Endodermal cell (in vitro differentiated cells): ENCODE results near the gene ZNF358. TPM values are rescaled to one million over a fixed set of nuclear protein-coding genes. Genes with fewer than 3 reads are reported as not detected.
A peak's percentile ranks its signal among the peaks of the same experiment; 100 is the strongest.

Experiments
- DNase-seq: peaks from one replicate; pipeline ENCODE4 v3.0.0-alpha.2; 2017
- H3K27ac ChIP-seq: 2 replicates; pipeline ENCODE4 v1.5.1; 2013; ENCODE audit warnings: mild to moderate bottlenecking, low read depth, low read length, moderate library complexity
- H3K27me3 ChIP-seq: 2 replicates; pipeline ENCODE4 v1.6.1; 2013; ENCODE audit warnings: mild to moderate bottlenecking, low read length, moderate library complexity; ENCODE audit not compliant: insufficient read depth, control insufficient read depth, poor library complexity, severe bottlenecking
- H3K36me3 ChIP-seq: 2 replicates; pipeline ENCODE4 v1.7.0; 2013; ENCODE audit warnings: mild to moderate bottlenecking, low read length, moderate library complexity; ENCODE audit not compliant: control insufficient read depth, insufficient read depth
- H3K4me1 ChIP-seq: one replicate; pipeline ENCODE4 v1.7.0; 2013; ENCODE audit warnings: low read length; ENCODE audit not compliant: control insufficient read depth, insufficient read depth
- H3K4me3 ChIP-seq: 2 replicates; pipeline ENCODE4 v1.5.1; 2013; ENCODE audit warnings: mild to moderate bottlenecking, low read length, moderate library complexity
- H3K9ac ChIP-seq: 2 replicates; pipeline ENCODE4 v1.6.1; 2013; ENCODE audit warnings: mild to moderate bottlenecking, low read length, moderate library complexity; ENCODE audit not compliant: poor library complexity, severe bottlenecking; ENCODE audit errors: extremely low read depth
- H3K9me3 ChIP-seq: 2 replicates; pipeline ENCODE4 v1.6.1; 2013; ENCODE audit warnings: mild to moderate bottlenecking, low read length, moderate library complexity; ENCODE audit not compliant: control insufficient read depth
- H3K27ac Mint-ChIP-seq: 2 replicates; pipeline ENCODE4 v1.8.0; 2020; ENCODE audit warnings: mixed read lengths
- H3K27me3 Mint-ChIP-seq: 2 replicates; pipeline ENCODE4 v1.8.0; 2021; ENCODE audit warnings: mild to moderate bottlenecking, mixed read lengths; ENCODE audit not compliant: insufficient read depth
- H3K36me3 Mint-ChIP-seq: 2 replicates; pipeline ENCODE4 v1.8.0; 2020; ENCODE audit warnings: low read depth, mixed read lengths
- H3K4me1 Mint-ChIP-seq: 2 replicates; pipeline ENCODE4 v1.8.0; 2020; ENCODE audit warnings: mixed read lengths
- H3K4me3 Mint-ChIP-seq: 2 replicates; pipeline ENCODE4 v1.8.0; 2020; ENCODE audit warnings: mild to moderate bottlenecking, moderate library complexity, mixed read lengths
- H3K9me3 Mint-ChIP-seq: 2 replicates; pipeline ENCODE4 v1.8.0; 2020; ENCODE audit warnings: mild to moderate bottlenecking, mixed read lengths
- WGBS, 2 experiments: methylation state at CpG; one replicate each; pipeline versions ENCODE4 v1.1.5 to v1.1.7; 2013; ENCODE audit warnings: missing lambda C conversion rate in 2 of 2, mixed read lengths in 1 of 2; ENCODE audit not compliant: insufficient coverage in 1 of 2, insufficient read length in 1 of 2; 5-methylcytosine and 5-hydroxymethylcytosine counted together
- total RNA-seq, 2 donors: library from RNA; stranded (reverse); fragmentation: NEBNext Ultra II Directional in 1 of 2; extraction: Animal tissue kit (Norgen Biotek cat#: 25700) in 1 of 2; gene quantifications; 2 replicates in 1 of 2; 3 replicates in 1 of 2; pipeline ENCODE4 v1.2.1, GENCODE V29; 2021
- TF ChIP-seq, protein P1 (sequence below): fragments of 200-600 bp; sonication (generic); conservative IDR thresholded peaks from 2 replicates; pipeline ENCODE4 v1.5.0; 2021; ENCODE audit warnings: antibody characterized with exemption, mild to moderate bottlenecking

Gene ZNF358
- total RNA-seq, 2 donors from 2014 or later: 45.9 to 53.2 TPM

- Histone ChIP-seq H3K27me3 (no peaks in the 10 kb centered on the region), H3K9ac (no peak overlapping the region), H3K4me3 (no peak overlapping the region), H3K9me3 (no peaks in the 10 kb centered on the region), H3K27ac (no peak overlapping the region), H3K36me3 (peaks cover 30% of the 10 kb centered on the region), H3K4me1 (no peaks in the 10 kb centered on the region)
- whole genome bisulfite sequencing, 2 experiments: 85% methylated on average over 1 of the region's 2 CpGs; no CpG with 5 or more reads in 1 of the 2 experiments
- Mint-ChIP-seq H3K4me3 (no peak overlapping the region), H3K27ac (no peak overlapping the region), H3K4me1 (no peaks in the 10 kb centered on the region), H3K36me3 (peaks cover 37% of the 10 kb centered on the region), H3K9me3 (no peaks in the 10 kb centered on the region), H3K27me3 (no peaks in the 10 kb centered on the region)
- no peak for DNase-seq
- TF ChIP-seq, protein P1, sequence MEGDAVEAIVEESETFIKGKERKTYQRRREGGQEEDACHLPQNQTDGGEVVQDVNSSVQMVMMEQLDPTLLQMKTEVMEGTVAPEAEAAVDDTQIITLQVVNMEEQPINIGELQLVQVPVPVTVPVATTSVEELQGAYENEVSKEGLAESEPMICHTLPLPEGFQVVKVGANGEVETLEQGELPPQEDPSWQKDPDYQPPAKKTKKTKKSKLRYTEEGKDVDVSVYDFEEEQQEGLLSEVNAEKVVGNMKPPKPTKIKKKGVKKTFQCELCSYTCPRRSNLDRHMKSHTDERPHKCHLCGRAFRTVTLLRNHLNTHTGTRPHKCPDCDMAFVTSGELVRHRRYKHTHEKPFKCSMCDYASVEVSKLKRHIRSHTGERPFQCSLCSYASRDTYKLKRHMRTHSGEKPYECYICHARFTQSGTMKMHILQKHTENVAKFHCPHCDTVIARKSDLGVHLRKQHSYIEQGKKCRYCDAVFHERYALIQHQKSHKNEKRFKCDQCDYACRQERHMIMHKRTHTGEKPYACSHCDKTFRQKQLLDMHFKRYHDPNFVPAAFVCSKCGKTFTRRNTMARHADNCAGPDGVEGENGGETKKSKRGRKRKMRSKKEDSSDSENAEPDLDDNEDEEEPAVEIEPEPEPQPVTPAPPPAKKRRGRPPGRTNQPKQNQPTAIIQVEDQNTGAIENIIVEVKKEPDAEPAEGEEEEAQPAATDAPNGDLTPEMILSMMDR: no peak
Observed at GRCh38 chr19:7560255-7560654, 44.4 kb downstream of the ZNF358 start.

- Histone ChIP-seq H3K4me3 (no peak overlapping the region), H3K9ac (no peak overlapping the region), H3K27ac (no peak overlapping the region), H3K4me1 (no peaks in the 10 kb centered on the region), H3K36me3 (peaks cover 24% of the 10 kb centered on the region), H3K27me3 (no peaks in the 10 kb centered on the region), H3K9me3 (no peaks in the 10 kb centered on the region)
- Mint-ChIP-seq H3K4me1 (no peaks in the 10 kb centered on the region), H3K27me3 (no peaks in the 10 kb centered on the region), H3K27ac (no peak overlapping the region), H3K4me3 (no peak overlapping the region), H3K9me3 (no peaks in the 10 kb centered on the region), H3K36me3 (peaks cover 31% of the 10 kb centered on the region)
- WGBS, 2 experiments: 92% methylated on average over 9 to 17 of the region's 17 CpGs
- TF ChIP-seq, protein P1: no peak
- DNase-seq: no peak
Observed at GRCh38 chr19:7561325-7561724, 45.4 kb downstream of the ZNF358 start.

DNA sequence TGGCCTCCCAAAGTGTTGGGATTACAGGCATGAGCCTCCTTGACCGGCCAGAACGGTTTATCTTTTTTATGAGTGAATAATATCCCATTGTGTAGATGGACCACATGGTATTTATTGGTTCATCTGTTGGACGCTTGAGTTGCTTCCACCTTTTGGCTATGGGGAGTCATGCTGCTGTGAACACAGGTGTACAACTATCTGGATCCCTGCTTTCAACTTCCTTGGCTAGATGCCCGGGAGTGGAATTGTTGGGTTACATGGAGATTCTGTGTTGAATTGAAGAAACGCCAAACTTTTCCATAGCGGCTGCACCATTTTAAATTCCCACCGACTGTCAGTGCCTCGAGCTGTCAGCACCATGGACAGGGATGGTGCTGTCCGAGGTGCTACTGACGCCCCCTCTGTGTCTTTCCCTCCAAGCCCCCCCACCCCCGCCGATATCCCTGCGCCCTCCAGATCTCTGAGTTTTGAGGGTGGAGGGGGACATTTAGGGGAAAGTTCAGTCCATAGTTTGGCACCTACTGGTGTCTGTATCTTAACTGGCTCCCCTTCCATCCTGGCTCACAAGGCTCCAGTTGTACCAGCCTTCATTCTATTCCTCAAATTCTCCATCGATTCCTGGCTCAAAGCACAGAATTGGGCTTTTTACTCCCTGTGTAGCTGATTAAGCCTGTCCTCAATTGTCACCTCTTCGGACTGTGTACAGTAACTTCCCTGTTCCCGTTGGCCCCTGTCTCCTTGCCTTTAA, 46.9 kb downstream of the ZNF358 start:
- Mint-ChIP-seq H3K4me3 (no peak overlapping the region), H3K27ac (no peak overlapping the region), H3K27me3 (no peaks in the 10 kb centered on the region), H3K36me3 (peaks cover 22% of the 10 kb centered on the region), H3K4me1 (no peaks in the 10 kb centered on the region), H3K9me3 (no peaks in the 10 kb centered on the region)
- peak; percentile 74 for DNase-seq
- Histone ChIP-seq H3K4me1 (no peaks in the 10 kb centered on the region), H3K27ac (no peak overlapping the region), H3K36me3 (peaks cover 14% of the 10 kb centered on the region), H3K9ac (no peak overlapping the region), H3K9me3 (no peaks in the 10 kb centered on the region), H3K27me3 (no peaks in the 10 kb centered on the region), H3K4me3 (no peak overlapping the region)
- TF ChIP-seq, protein P1: no peak
- WGBS, 2 experiments: 68 to 80% methylated on average over 9 to 13 of the region's 16 CpGs
